Stimulated activated CD4-positive, alpha-beta T cell treated with anti-CD3 and anti-CD28 coated beads, TNF-alpha, amount 100 ng/mL, for 48 hours (primary cell): Measurements from ENCODE around the gene DDX51.
A peak's percentile ranks its signal among the peaks of the same experiment; 100 is the strongest.
"Not testable (repeated sequence)": the region's sequence is repeated elsewhere in the genome, so short reads cannot be mapped to it uniquely, and the experiment has no call there.

ENCODE experiments used
- DNase-seq, 3 donors: peaks; one replicate each; pipeline ENCODE4 v3.0.0-alpha.2; 2020; ENCODE audit warnings: low read depth in 3 of 3

DDX51 gene

DNA sequence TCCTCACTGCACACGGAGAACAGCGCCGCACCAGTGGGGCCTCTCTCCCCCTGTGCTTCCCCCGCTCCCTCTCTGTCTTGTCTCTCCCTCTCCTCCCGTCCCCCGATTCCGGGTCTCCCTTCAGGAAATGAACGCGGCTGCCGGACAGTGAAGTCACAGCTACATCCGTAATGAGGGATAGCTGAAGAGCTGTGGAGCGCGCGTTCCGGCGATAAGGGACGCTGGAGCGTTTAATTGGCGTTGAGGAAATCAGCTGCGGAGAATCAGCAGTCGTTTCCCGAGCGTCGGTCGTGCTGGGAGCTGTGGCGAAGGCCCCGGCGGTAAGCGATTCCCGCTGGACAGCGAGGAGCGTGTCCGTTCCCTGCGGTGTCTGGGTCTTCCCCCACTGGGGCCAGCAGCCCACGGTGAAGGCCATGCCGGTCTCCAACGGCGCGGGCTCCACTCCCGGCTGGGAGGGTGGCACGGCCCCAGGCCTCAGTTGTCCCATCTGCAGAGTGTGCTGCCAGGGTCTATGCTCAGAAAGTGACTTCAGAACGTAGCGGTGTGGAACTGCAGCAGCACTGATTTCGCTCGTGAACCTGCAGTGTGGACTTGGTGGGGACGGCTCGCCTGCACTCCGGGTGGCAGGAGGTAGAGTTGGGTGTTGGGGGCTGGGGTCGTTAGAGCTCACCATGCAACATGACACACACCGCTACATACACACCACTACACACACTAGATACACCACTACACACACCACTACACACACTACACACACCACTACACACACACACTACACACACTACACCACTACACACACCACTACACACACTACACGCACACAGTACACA is 11.0 kb upstream of the DDX51 start:
- no peak for DNase-seq

DNA sequence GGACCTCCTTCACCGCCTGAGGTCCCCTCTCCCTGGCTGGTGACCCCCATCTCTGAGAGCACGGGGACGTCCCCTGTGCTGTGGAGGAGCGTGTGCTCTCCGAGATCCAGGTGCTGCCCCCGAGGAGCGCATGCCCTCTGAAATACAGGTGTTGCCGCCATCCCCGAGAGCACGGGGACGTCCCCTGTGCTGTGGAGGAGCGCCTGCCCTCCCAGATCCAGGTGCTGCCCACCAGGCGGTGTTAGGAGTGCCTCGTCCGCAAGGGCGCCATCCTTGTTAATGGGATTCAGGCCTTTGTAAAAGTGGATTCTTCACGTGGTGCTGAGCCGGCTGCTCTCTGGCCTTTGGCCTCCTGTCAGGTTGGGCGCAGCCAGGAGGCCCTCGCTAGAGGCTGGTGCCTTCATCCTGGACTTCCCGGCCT is 10.2 kb upstream of the DDX51 start:
- no peak for DNase-seq

DNA sequence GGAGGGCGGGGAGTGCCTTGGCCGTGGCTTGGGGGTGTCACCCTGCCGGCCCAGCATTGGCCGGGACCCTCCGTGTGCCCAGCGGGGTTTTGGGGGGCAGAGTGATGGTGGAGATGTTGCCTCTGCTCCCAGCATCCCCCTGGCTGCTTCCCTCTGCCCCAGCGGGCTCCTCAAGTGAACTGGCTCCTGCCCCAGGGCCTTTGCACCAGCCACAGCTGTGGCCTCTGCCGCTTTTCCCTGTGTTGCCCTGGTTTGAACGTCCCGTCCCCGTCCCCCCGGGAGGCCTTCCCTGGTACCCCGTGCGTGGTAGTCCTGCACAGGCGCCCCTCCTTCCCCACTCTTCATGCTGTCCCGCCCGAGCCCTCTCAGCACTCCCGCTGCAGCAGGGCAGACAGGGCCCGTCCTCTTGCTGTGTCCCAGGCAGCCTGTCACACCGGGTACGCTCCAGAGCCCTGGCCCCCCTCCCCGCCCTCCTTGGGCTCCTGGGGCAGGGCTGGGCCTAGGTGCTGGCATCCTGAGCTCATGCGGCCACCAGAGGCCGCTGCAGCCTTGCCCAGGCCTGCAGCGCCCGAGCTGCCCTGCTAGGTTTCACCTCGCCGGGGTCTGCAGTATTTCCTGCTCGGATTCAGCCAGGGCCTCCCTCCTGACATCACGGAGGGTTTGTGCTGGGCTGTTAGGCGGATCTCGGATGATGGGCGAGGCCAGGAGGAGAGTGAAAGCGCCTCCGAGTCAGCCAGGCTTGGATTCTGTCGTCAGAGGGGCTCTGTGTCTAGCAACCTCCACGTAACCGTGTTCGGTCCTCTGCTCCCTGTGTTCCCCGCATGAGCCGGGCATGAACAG is 9.6 kb upstream of the DDX51 start:
- peak; percentile 30 to 47 (median 43) for DNase-seq

DNA sequence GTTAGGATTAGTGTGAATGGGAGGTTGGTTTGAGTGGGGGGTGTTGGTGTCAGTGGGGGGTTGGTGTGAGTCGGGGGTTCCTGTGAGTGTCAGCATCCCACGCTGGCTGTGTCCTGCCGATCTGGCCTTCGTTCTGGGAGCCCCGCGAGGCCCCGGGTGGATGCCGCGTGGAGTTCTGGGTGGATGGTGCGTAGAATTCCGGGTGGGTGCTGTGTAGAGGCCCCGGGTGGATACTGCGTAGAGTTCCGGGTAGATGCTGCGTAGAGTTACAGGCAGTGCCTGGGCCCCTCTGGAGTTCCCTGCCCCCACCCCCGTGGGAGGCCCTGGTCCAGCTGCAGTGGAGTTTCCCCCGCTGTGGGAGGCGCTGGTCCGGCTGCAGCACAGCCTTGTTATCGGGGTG is 8.8 kb upstream of the DDX51 start:
- no peak for DNase-seq

DNA sequence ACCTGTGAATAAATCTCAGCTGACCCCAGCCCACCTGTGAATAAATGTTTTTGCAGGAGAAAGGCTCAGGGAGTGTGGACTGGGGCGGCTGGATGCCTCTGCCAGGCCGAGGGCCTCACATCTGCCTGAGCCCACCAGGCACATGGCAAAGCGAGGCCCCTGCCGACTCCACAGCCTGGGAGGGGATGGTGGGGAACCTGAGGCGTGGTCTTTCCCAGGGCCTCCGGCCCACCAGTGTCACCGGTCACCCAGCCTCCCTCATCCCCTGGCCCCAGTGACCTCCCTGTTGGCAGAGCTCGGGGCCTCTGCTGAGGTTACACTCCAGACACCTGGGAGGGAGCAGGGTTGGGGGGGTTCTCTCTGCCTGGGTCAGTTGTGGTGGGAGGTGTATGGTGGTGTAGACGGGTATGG is 8.3 kb upstream of the DDX51 start:
- DNase-seq: no peak

DNA sequence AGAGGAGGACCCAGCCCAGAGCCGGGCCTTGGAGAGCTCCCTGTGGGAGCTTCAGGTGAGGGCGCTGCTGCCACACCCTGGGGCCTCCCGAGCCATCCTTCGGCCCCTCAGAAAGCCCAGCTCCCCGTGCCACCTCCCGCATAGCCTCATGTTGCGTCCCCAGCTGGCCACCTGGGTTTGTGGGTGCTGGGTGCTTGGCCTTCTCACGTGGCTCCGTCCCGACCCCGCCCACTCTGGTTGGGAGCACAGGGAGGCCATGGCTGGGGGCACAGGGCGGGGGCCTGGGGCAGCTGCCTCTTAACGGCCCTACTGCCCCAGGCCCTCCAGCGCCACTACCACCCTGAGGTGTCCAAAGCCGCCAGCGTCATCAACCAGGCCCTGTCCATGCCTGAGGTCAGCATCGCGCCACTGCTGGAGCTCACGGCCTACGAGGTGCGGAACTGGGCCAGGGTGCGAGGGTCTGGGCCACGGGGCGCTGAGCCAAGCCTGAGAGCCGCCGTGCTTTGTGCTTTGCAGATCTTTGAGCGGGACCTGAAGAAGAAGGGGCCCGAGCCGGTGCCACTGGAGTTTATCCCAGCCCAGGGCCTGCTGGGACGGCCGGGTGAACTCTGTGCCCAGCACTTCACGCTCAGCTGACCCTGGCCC is 7.8 kb upstream of the DDX51 start:
- DNase-seq: no peak

DNA sequence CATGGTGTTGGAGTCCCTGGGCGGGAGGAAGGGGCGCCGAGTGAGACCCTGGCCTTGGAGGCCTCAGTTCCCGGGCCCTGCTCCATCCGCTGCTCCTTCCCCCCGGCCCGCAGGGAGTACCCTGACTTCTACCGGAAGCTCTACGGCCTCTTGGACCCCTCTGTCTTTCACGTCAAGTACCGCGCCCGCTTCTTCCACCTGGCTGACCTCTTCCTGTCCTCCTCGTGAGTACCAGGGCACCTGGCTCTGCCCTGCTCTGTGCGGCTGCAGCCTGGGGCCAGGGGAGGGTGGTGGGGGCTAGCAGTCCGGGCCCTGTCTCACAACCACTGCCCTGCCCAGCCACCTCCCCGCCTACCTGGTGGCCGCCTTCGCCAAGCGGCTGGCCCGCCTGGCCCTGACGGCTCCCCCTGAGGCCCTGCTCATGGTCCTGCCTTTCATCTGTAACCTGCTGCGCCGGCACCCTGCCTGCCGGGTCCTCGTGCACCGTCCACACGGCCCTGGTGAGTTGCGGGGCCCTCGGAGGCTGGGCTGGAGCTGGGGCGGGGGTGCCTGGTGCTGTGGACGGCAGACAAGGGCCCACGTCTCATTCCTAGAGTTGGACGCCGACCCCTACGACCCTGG is 7.1 kb upstream of the DDX51 start:
- DNase-seq: no peak

DNA sequence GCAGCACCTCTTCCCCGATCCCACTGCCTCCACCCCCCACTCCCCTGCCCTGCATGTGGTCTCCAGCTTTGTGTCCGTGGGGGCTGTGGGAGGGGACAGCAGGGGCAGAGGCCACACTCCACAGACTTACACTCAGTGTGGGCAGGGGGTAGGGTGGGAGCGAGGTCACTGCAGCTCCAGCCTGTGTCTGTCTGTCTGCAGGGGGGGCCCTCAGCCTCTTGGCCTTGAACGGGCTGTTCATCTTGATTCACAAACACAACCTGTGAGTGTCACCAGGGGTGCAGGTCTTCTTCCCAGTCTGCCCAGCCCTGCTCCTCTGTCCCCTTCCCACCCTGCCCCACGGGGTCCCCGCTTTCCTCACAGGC is 6.6 kb upstream of the DDX51 start:
- no peak for DNase-seq

DNA sequence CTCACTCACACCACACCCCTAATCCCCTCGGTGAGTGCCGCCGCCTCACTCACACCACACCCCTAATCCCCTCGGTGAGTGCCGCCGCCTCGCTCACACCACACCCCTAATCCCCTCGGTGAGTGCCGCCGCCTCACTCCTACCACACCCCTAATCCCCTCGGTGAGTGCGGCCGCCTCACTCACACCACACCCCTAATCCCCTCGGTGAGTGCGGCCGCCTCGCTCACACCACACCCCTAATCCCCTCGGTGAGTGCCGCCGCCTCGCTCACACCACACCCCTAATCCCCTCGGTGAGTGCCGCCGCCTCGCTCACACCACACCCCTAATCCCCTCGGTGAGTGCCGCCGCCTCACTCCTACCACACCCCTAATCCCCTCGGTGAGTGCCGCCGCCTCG is 5.4 kb upstream of the DDX51 start:
- DNase-seq: not testable (repeated sequence)

DNA sequence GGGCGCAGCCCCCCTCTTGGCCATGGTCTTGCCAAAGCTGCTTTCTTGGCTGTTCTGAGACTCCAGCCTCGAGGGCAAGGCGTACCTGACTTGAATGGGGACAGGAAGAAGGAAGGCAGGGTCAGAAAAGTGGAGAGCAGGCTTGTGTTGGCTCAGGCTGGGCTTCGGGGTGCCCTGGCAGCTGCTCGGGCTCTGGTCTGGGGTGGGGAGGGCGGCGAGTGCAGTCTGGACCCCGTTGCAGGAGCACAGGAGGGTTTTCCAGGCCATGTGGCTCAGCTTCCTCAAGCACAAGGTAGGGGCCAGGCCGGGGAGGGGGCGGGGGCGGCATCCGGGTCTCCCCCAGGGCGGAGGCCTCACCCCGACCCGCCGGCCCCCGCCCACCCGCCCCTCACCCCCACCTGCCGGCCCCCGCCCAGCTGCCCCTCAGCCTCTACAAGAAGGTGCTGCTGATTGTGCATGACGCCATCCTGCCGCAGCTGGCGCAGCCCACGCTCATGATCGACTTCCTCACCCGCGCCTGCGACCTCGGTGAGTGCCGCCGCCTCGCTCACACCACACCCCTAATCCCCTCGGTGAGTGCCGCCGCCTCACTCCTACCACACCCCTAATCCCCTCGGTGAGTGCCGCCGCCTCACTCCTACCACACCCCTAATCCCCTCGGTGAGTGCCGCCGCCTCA is 4.4 kb upstream of the DDX51 start:
- no peak for DNase-seq

DNA sequence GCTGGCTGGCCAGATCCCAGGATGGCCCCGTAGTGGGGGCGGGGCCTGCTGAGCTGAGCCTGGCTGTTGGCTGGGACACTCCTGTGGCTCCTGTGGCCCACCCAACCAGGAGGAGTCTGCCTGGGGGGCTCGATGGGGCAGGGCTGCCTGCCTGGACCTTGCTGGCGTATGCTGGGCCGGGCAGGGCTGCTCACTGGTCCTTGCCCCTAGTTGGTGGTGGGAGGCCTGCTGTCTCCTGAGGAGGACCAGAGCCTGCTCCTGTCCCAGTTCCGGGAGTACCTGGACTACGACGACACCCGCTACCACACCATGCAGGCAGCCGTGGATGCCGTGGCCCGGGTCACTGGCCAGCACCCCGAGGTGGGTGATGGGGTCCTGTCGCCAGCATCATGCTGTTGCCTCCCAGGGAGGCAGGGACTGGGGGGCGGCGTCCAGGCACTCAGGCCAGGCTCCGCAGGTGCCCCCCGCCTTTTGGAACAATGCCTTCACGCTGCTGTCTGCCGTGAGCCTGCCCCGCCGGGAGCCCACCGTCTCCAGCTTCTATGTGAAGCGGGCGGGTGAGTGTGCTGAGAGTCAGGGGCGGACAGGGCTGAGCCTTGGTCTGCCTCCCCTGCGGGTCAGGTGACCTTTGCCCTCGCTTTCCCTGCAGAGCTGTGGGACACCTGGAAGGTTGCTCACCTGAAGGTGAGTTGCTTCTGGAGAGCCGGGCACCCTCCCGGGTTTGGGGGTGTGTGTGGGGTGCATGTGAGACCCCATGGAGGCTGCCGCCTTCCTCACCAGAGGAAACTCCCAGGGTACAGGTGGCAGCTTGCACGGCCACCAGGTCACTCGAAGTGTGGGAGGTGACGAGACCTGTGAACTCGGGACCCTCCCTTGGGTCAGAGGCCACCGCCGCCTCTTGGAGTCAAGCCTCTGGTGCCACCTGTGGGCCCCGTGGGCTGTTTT is 3.6 kb upstream of the DDX51 start:
- no peak for DNase-seq

DNA sequence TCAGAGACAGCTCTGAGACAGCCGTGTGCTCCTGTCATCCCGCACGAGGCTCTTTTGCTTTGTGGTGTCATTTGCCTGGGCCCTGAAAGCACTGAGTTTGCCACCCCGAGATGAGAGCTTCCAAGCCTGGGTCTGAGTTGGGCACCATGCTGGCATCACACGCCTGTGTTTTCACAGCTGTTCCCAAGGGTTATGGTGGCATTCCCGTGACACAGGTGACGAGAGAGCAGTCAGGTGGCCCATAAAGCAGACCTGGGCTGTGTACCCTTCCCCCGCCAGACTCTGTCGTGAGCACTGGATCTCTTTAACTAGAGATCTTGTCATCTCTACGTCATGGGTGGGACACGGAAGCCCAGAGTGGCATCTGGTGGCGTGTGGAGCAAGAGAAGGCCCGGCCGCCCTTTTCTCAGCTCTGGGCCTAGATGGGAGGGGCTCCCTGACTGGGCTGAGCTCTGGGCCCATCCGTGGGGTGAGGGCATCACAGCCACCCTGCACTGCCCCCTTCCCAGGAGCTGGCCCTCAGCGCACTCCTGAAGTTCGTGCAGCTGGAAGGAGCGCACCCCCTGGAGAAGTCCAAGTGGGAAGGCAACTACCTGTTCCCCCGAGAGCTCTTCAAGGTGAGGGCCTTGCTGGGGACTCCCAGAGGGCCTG is 2.8 kb upstream of the DDX51 start:
- DNase-seq: no peak

DNA sequence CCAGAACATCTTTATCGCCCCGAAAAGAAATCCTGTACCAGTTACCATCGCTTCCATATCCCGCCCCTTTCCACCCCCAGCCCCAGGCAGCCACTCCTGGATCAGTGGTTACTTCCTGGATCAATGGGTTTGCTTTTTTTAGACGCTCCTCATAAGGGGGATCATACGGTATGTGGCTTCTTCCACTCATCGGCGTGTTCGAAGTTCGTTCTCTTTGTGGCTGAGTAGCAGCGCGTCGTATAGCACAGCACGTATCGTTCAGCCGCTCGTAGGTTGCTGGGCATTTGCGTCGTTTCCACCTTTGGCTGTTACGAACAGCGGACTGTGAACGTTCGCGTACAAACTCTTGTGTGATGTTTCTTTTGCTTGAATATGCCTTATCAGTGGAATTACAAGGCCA is 2.0 kb upstream of the DDX51 start:
- DNase-seq: no peak

DNA sequence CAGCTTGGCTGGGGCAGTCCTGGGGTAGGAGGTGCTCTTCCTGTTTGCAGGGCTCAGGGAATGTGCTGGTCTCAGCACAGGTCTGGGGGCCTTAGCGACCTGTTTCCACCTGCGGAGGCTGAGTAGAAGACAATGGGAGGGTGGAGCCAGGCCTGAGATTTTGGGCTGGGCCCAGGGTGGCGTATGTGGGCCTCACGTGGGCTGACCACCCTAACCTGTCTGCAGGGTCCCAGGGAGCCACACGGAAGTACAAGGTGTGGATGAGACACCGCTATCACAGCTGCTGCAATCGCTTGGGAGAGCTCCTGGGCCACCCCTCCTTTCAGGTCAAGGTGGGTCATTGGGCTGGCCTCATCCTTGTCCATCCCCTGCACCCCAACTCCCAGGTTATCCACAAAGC is 1.2 kb upstream of the DDX51 start:
- DNase-seq: no peak

DNA sequence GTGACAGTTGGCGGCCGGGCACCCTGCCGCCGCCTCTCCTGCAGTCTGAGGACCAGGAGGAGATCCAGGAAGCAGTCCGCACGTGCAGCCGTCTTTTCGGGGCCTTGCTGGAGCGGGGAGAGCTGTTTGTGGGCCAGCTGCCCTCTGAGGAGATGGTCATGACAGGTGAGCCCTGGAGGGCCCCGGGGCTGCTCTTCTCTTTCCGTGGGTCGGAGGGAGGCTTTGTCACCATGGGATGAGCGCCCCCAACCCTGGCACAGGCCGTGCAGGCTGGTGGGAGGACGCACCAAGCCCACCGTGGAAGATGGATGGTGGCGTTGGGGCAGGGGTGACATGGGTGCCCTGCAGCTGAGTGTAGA is 670 bp upstream of the DDX51 start:
- no peak for DNase-seq

DNA sequence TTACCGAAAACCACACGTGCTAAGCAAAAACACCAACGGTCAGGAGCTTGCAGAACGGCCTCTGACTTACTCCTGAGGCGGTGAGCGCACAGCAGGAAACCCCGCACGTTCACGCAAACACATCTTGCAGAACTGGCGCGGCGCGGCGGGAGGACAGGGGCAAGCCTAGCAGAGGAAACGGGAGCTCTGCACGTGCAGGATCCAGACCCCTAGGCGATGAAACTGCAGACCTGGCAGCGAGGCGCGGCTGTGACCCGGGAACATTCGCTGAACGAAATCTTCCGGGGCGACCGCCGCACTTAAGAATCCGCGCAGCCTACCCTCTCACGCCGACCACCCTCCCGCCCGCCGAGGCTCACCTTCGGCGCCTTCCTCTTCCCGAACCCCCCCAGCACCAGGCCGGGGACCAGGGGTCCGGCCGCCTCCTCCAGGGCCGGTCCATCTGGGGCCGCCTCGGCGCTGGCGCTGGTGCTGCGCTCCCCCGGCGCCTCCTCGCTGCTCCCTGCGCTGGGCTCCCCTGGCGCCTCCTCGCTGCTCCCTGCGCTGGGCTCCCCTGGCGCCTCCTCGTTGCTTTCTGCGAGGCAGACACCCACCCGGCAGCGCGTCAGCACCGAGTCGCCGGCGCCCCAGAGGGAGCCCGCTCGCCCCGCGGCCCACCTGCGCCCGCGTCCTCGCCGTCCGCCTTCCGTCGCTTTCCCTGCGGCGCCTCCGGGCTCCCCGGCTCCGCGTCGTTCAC is 615 bp downstream of the DDX51 start:
- no peak for DNase-seq

DNA sequence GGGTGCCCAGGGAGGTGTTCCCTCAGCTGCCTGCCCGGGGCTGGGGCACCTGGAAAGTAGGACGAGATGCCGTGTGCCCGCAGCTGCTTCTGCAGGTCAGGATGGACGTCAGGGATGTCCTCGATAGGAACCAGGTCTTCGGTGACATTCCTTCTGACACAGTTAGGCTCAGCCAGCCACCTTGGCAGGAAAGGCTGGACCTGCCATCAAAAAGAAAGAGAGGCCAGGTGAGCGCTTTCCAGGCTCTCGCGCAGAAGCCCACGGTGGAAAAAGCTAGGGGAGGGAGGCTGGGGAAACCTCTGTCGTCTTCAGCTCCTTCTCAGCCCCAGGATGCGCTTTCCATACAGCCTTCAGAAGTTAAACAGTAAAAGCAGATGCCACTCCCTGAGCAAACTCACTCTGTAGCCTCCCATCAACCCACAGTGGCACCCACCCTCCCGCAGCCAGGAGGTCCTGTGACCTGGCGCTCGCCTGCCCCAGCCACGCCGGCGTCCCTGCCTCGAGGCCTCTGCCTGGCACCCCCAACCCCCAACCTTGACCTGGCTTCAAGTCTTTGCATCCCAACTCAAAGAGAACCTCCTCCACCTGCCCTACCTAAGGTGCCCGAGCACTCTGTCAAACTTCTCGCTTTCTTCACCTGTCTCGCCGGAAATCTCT is 1.3 kb downstream of the DDX51 start:
- no peak for DNase-seq

DNA sequence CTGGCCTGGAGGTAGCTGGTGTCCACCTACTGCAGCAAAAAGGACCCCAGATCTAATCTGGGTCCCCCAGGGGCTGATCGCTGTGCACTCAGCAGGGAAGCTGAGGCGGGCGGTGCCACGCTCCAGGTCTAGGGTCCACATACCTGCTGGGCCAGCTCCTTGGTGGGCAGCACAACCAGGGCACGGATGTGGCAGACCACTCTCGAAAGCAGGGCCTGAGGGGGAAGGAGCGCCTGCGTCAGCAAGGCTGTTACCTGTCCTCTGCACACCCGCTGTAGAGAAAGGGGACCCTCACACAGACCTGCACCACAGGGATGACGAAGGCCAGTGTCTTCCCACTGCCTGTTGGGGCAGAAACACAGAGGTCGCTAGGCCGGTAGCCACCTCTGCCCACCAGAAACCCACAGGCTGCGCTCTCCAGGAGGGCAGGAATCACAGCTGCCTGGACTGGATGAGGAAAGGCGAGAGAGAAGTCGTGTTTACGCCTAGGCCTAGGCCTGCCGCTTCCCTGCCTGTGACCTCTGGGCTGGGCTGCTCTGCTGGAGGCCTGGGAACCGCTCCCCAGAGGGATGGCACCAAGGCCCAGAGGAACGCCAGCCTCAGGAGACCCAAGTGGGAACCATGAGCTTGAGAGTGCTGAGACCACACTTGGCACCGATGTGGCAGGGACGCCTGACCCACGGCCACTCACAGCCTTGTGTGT is 2.0 kb downstream of the DDX51 start:
- DNase-seq: no peak
